HepG2 (cell line): Measurements from ENCODE around the gene GNAZ. TPM values are rescaled to one million over a fixed set of nuclear protein-coding genes. Genes with fewer than 3 reads are reported as not detected.

Experiments used
- ATAC-seq: fragments of 200-7000 bp; cut with Tn5 transposase; 3 replicates; pipeline ENCODE4 v1.9.1; 2020; ENCODE audit warnings: mild to moderate bottlenecking, moderate library complexity
- BruUV-seq: library from RNA; stranded (reverse); fragments of 400-500 nt; replicated peaks from 2 replicates; lab custom pipeline; 2021; lab: Mats Ljungman, UMichigan
- CTCF ChIA-PET: fragments of 300-600 bp; formaldehyde crosslinking; extraction: SDS; loops from one replicate; lab custom pipeline; 2021; ENCODE audit warnings: low total read pairs, inconsistent platforms, low intra/inter-chr PET ratio; lab: Yijun Ruan, JAX
- POLR2A ChIA-PET: fragments of 350-600 bp; sonication (Branson Sonifier 250); formaldehyde crosslinking; loops from one replicate; lab custom pipeline; 2020; ENCODE audit warnings: antibody characterized with exemption, inconsistent platforms; lab: Yijun Ruan, JAX
- DNase-seq: peaks from one replicate; pipeline ENCODE4 v3.0.0-alpha.2; 2015; ENCODE audit warnings: low spot score
- FAIRE-seq: peaks from 3 replicates; lab custom pipeline; 2011; peaks lifted over from hg19 to GRCh38; lab: Jason Lieb, UNC
- H2AFZ ChIP-seq: one replicate; pipeline ENCODE4 v1.6.1; 2011; ENCODE audit warnings: low read length, inconsistent platforms
- H3K27ac ChIP-seq: fragments of 300-600 bp; 3 replicates; pipeline ENCODE4 v1.8.0; 2011; ENCODE audit warnings: mixed run types, mild to moderate bottlenecking, mixed read lengths, low read length, inconsistent platforms; ENCODE audit not compliant: insufficient read depth; ENCODE audit errors: extremely low read length
- H3K27me3 ChIP-seq, 2 experiments: fragments of 200-600 bp in 1 of 2; 2 replicates in 1 of 2; 3 replicates in 1 of 2; pipeline versions ENCODE4 v1.6.0 to v1.8.0; 2011; ENCODE audit warnings: low read length in 2 of 2, mild to moderate bottlenecking in 2 of 2, moderate library complexity in 2 of 2, inconsistent platforms in 1 of 2; ENCODE audit not compliant: insufficient read depth in 2 of 2, control insufficient read depth in 1 of 2
- H3K36me3 ChIP-seq, 2 experiments: fragments of 200-600 bp in 1 of 2; replicated peaks in 1 of 2; 2 replicates in 1 of 2; 3 replicates in 1 of 2; pipeline versions ENCODE4 v1.5.1 to v1.8.0; 2011; ENCODE audit warnings: low read length in 2 of 2, inconsistent platforms in 1 of 2; ENCODE audit not compliant: insufficient read depth in 2 of 2, control insufficient read depth in 1 of 2
- H3K4me1 ChIP-seq: 2 replicates; pipeline ENCODE4 v1.5.1; 2012; ENCODE audit warnings: low read length, inconsistent platforms; ENCODE audit not compliant: insufficient read depth
- H3K4me2 ChIP-seq: 2 replicates; pipeline ENCODE4 v1.6.0; 2011; ENCODE audit warnings: low read depth, low read length, inconsistent platforms
- H3K4me3 ChIP-seq, 3 experiments: fragments of 200-600 bp in 1 of 3; sonication (generic), shearing (Covaris generic) in 1 of 3; replicated peaks in 1 of 3; 2 replicates each; pipeline ENCODE4 v1.5.1; 2011 to 2016; ENCODE audit warnings: low read length in 3 of 3, inconsistent platforms in 2 of 3, low read depth in 2 of 3, mild to moderate bottlenecking in 2 of 3, control low read depth in 1 of 3, mixed read lengths in 1 of 3; ENCODE audit not compliant: insufficient read depth in 1 of 3
- H3K79me2 ChIP-seq: one replicate; pipeline ENCODE4 v1.6.1; 2011; ENCODE audit warnings: low read length, inconsistent platforms; ENCODE audit not compliant: insufficient read depth
- H3K9ac ChIP-seq: 2 replicates; pipeline ENCODE4 v1.6.0; 2011; ENCODE audit warnings: mild to moderate bottlenecking, low read depth, low read length, inconsistent platforms; ENCODE audit not compliant: insufficient read depth
- H3K9me3 ChIP-seq: 2 replicates; pipeline ENCODE4 v1.5.1; 2012; ENCODE audit warnings: mild to moderate bottlenecking, low read length
- H4K20me1 ChIP-seq: 2 replicates; pipeline ENCODE4 v1.6.0; 2011; ENCODE audit warnings: inconsistent platforms, mild to moderate bottlenecking, low read length, moderate library complexity; ENCODE audit not compliant: insufficient read depth
- FIP1L1 ChIP-seq: fragments of 200-400 bp; formaldehyde crosslinking; IDR thresholded peaks from 2 replicates; pipeline ENCODE4 v1.6.1; 2018; ENCODE audit warnings: low read depth, mild to moderate bottlenecking, low read length, moderate library complexity, borderline replicate concordance; ENCODE audit not compliant: insufficient read depth
- GATAD1 ChIP-seq: IDR thresholded peaks from 2 replicates; pipeline ENCODE4 v1.6.1; 2016; ENCODE audit warnings: missing genetic modification reagents, missing compliant biosample characterization
- JUN ChIP-seq: sonication (generic); formaldehyde crosslinking; IDR thresholded peaks from 2 replicates; pipeline ENCODE4 v1.4.0; 2020; ENCODE audit warnings: mild to moderate bottlenecking, missing genetic modification reagents
- LCORL ChIP-seq, 2 experiments: fragments of 450-650 bp in 1 of 2; sonication (generic) in 1 of 2; formaldehyde crosslinking in 1 of 2; IDR thresholded peaks; 2 replicates each; pipeline versions ENCODE4 v1.5.0 to v1.6.1; 2017 to 2020; ENCODE audit warnings: antibody characterized with exemption in 1 of 2, missing genetic modification reagents in 1 of 2
- MYC ChIP-seq: sonication (generic); formaldehyde crosslinking; IDR thresholded peaks from 2 replicates; pipeline ENCODE4 v1.9.0; 2021; ENCODE audit warnings: missing genetic modification reagents, borderline replicate concordance
- NCOR1 ChIP-seq: fragments of 200-600 bp; sonication (generic); IDR thresholded peaks from 2 replicates; pipeline ENCODE4 v1.7.0; 2017; ENCODE audit warnings: antibody characterized with exemption, low read length, borderline replicate concordance
- REPIN1 ChIP-seq: sonication (generic); formaldehyde crosslinking; IDR thresholded peaks from 2 replicates; pipeline ENCODE4 v1.8.0; 2022; ENCODE audit warnings: missing genetic modification reagents, low read depth, mild to moderate bottlenecking, borderline replicate concordance
- SNAI1 ChIP-seq: sonication (generic); formaldehyde crosslinking; IDR thresholded peaks from 2 replicates; pipeline ENCODE4 v1.5.0; 2020; ENCODE audit warnings: mild to moderate bottlenecking, missing genetic modification reagents, borderline replicate concordance
- ZBTB21 ChIP-seq: sonication (generic); formaldehyde crosslinking; IDR thresholded peaks from 2 replicates; pipeline ENCODE4 v1.4.0; 2020; ENCODE audit warnings: missing genetic modification reagents
- ZGPAT ChIP-seq: IDR thresholded peaks from 2 replicates; pipeline ENCODE4 v1.6.1; 2016; ENCODE audit warnings: mild to moderate bottlenecking
- ZMAT5 ChIP-seq: sonication (generic); formaldehyde crosslinking; IDR thresholded peaks from 2 replicates; pipeline ENCODE4 v1.5.0; 2020; ENCODE audit warnings: mild to moderate bottlenecking, low read depth, missing genetic modification reagents, borderline replicate concordance
- ZNF17 ChIP-seq: sonication (generic); formaldehyde crosslinking; IDR thresholded peaks from 2 replicates; pipeline ENCODE4 v1.5.0; 2020; ENCODE audit warnings: mild to moderate bottlenecking, missing genetic modification reagents
- WGBS: methylation state at CpG from one replicate; pipeline ENCODE4 v1.1.6; 2017; ENCODE audit warnings: low lambda C conversion rate; 5-methylcytosine and 5-hydroxymethylcytosine counted together
- in situ Hi-C: cut with HindIII; loops from 2 replicates; pipeline ENCODE4 v1.10.0; 2017; ENCODE audit warnings: low pct_unique_long_range_greater_than_20kb; ENCODE audit not compliant: extremely low pct_ligation_motif_present
- intact Hi-C: fragments of 100-400 bp; cut with micrococcal nuclease; formaldehyde crosslinking; loops from one replicate; pipeline ENCODE4 v1.10.0; 2022; ENCODE audit not compliant: unreplicated experiment
- polyA plus RNA-seq, 8 experiments: library from polyadenylated mRNA; depleted of rRNA in 3 of 8; stranded (reverse) in 7 of 8; unstranded in 1 of 8; fragments of >200 nt; fragmentation: Illumina TruSeq in 4 of 8; extraction: Trizol in 4 of 8; gene quantifications; 2 replicates each; pipeline versions ENCODE4 v1.2.1 to v1.2.3, GENCODE V29; 2011 to 2016; ENCODE audit warnings: low read depth in 4 of 8, missing spikeins in 1 of 8, mixed read lengths in 1 of 8; ENCODE audit not compliant: insufficient read depth in 1 of 8
- total RNA-seq, 5 experiments: library from RNA; depleted of rRNA; stranded (reverse); fragments of >200 nt; fragmentation: Illumina TruSeq; extraction: Trizol; gene quantifications; 2 replicates each; pipeline ENCODE4 v1.2.3, GENCODE V29; 2016; ENCODE audit warnings: low read depth in 1 of 5
- TF ChIP-seq, protein P1 (sequence below): sonication (generic); formaldehyde crosslinking; IDR thresholded peaks from 2 replicates; pipeline ENCODE4 v1.4.0; 2020; ENCODE audit warnings: missing genetic modification reagents, borderline replicate concordance

The GNAZ gene
- total and polyA plus RNA-seq, 2 of the 13 experiments (the other 11 are each of a cell fraction or from before 2014, with no cell fraction given): 11.4 to 22.3 TPM

GRCh38 chr22:23042179-23042578, 28.1 kb upstream of the GNAZ start (continued):
- TF ChIP-seq SNAI1 (CRISPR knock-in tag) (no peak), REPIN1 (no peak), ZMAT5 (CRISPR knock-in tag) (no peak), ZBTB21 (CRISPR knock-in tag) (no peak), JUN (CRISPR knock-in tag) (no peak), MYC (CRISPR knock-in tag) (no peak), NCOR1 (no peak), ZGPAT (CRISPR knock-in tag) (no peak), FIP1L1 (no peak), LCORL (IDR thresholded peaks at IDR 0.05) (no peak), LCORL (CRISPR knock-in tag; IDR thresholded peaks at IDR 0.05) (no peak)

- WGBS: 0% methylated on average over 1 of the region's 1 CpG
- no peak for DNase-seq
- intact Hi-C loops (no loop called here), in situ Hi-C loops (no loop called here)
- no peak for ATAC-seq
- no peak for TF ChIP-seq GATAD1 (CRISPR knock-in tag)
- TF ChIP-seq, protein P1, sequence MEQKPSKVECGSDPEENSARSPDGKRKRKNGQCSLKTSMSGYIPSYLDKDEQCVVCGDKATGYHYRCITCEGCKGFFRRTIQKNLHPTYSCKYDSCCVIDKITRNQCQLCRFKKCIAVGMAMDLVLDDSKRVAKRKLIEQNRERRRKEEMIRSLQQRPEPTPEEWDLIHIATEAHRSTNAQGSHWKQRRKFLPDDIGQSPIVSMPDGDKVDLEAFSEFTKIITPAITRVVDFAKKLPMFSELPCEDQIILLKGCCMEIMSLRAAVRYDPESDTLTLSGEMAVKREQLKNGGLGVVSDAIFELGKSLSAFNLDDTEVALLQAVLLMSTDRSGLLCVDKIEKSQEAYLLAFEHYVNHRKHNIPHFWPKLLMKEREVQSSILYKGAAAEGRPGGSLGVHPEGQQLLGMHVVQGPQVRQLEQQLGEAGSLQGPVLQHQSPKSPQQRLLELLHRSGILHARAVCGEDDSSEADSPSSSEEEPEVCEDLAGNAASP (CRISPR knock-in tag): no peak
- TF ChIP-seq ZNF17: no peak
- Histone ChIP-seq H4K20me1 (no peaks in the 10 kb centered on the region), H3K4me3 (no peak overlapping the region), H3K9me3 (peaks cover 17% of the 10 kb centered on the region), H3K79me2 (no peaks in the 10 kb centered on the region), H3K27ac (no peak overlapping the region), H2AFZ (no peak overlapping the region), H3K27me3 (peaks cover 2 to 6% of the 10 kb centered on the region in 2 experiments; a peak in 2 of 5 replicates), H3K36me3 (no peaks in the 10 kb centered on the region), H3K4me2 (no peak overlapping the region), H3K4me1 (no peaks in the 10 kb centered on the region), H3K9ac (no peak overlapping the region)
- ChIA-PET CTCF (no interaction called here), POLR2A (no interaction called here)
- no peak for FAIRE-seq
- BruUV-seq: no TSS peak
Observed at GRCh38 chr22:23044570-23044969, 25.7 kb upstream of the GNAZ start.
